ENCODE measurements around the gene MBLAC1.

Gene MBLAC1

GRCh38 chr7:100171087-100171681 lies 44.4 kb downstream of the MBLAC1 start:
- CTCF ChIA-PET, result no interaction called here
- peak overlapping the region; percentile 62 for H3K4me3 Mint-ChIP-seq
- H3K27ac Mint-ChIP-seq, result no peak overlapping the region
- H3K9me3 Mint-ChIP-seq, result no peaks in the 10 kb centered on the region
- peak; percentile 69 for DNase-seq
- H3K4me1 Mint-ChIP-seq, result peaks cover 70% of the 10 kb centered on the region
- H3K27me3 Mint-ChIP-seq, result peaks cover 53% of the 10 kb centered on the region
- peaks cover 7% of the 10 kb centered on the region for H3K36me3 Mint-ChIP-seq

DNA sequence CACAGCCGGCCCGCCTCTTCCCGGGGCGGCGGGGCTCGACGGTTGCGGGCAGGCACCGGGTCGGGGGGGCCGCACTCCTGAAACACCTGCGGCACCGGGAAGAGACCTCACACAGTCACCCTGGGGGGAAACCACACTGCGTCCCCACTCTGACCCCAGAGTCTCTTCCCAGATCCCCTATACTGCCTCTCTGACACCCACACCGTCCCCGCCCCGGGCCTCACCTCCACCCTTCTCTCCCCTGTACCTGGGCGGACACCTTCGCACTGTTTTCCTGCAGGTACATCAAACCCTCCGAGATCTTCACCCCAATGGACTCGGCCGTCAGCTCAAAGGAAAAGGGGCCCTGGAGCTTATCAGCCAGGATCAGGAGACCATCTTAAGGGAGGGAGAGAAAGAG lies 45.1 kb downstream of the MBLAC1 start:
- H3K27ac Mint-ChIP-seq, result peak overlapping the region; percentile 4
- peaks cover 70% of the 10 kb centered on the region for H3K4me1 Mint-ChIP-seq
- peaks cover 4% of the 10 kb centered on the region for H3K36me3 Mint-ChIP-seq
- peak overlapping the region; percentile 72 for H3K4me3 Mint-ChIP-seq
- no peak for DNase-seq
- CTCF ChIA-PET, result no interaction called here
- H3K27me3 Mint-ChIP-seq, result peaks cover 58% of the 10 kb centered on the region
- H3K9me3 Mint-ChIP-seq, result no peaks in the 10 kb centered on the region

DNA sequence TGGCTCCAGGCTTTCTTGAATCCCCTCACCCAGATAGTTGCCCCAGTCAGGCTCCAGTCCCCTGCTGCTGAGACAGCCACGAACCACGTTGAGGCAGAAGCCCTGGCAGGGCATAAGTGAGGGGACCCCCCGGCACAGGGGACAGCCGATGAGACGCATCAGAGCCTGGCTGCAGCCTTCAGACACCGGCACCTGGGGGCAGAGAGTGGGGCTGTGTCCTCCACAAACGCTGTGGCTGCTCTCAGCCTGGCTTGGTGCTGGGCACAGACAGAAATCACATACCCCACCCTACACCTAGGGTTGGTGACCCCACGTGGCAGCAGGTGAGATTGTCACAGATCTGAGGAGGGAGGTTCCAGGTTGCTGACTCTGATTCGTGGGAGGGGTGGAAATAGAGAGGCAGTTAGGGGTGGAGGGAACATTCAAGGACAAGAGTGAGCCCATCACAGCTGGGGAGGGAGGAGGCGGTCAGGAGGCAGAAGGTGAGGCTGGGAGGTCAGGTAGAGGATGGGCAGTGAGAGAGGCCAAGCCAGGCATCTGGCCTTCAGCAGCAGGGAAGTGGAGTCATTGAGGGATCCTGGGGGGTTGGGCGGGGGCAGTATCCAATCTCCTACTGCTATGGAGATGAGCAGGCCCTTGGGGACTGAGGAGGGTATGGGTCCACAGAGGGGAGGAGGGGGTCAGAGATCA lies 47.2 kb downstream of the MBLAC1 start:
- H3K27me3 Mint-ChIP-seq, result peaks cover 56% of the 10 kb centered on the region
- peak overlapping the region; percentile 46 for H3K27ac Mint-ChIP-seq
- H3K4me3 Mint-ChIP-seq, result no peak overlapping the region
- no peaks in the 10 kb centered on the region for H3K9me3 Mint-ChIP-seq
- CTCF ChIA-PET, result interaction anchor here (1.3 kb wide), 1 partner anchor 41 kb away, joined by 4 read pairs; no protein-coding TSS in a partner anchor
- H3K36me3 Mint-ChIP-seq, result peaks cover 4% of the 10 kb centered on the region
- DNase-seq, result no peak
- peaks cover 68% of the 10 kb centered on the region for H3K4me1 Mint-ChIP-seq

DNA sequence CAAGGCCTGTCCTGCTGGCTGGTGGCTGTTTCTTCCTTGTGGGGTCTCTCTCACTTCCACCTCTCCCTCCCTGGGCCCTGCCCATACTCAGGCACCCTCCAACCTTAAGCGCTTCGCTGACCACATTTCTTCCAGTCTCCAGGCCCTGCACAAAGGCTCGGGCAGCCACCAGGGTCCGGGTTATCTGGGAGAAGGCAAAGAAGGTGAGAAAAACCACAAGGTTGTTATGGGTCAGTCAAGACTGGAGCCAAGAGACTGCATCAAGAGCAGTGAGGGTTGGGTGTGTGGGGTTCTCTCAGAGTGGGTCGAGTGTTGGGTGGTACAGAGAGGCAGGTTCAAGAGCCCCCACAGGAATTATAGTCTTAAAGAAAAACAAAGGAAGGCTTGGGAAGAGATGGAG lies 47.8 kb downstream of the MBLAC1 start:
- no peak overlapping the region for H3K4me3 Mint-ChIP-seq
- H3K4me1 Mint-ChIP-seq, result peaks cover 67% of the 10 kb centered on the region
- H3K9me3 Mint-ChIP-seq, result no peaks in the 10 kb centered on the region
- DNase-seq, result no peak
- peaks cover 4% of the 10 kb centered on the region for H3K36me3 Mint-ChIP-seq
- CTCF ChIA-PET, result no interaction called here
- H3K27me3 Mint-ChIP-seq, result peaks cover 56% of the 10 kb centered on the region
- H3K27ac Mint-ChIP-seq, result no peak overlapping the region

- peak overlapping the region; percentile 13 for H3K27ac Mint-ChIP-seq
- peaks cover 53% of the 10 kb centered on the region for H3K27me3 Mint-ChIP-seq
- peak overlapping the region; percentile 62 for H3K4me3 Mint-ChIP-seq
- H3K9me3 Mint-ChIP-seq, result peaks cover 2% of the 10 kb centered on the region
- peaks cover 66% of the 10 kb centered on the region for H3K4me1 Mint-ChIP-seq
- DNase-seq, result no peak
- H3K36me3 Mint-ChIP-seq, result peaks cover 7% of the 10 kb centered on the region
- CTCF ChIA-PET, result no interaction called here
Observed at GRCh38 chr7:100175296-100175935, 48.6 kb downstream of the MBLAC1 start.

- DNase-seq, result peak; percentile 18
- H3K27ac Mint-ChIP-seq, result no peak overlapping the region
- peaks cover 10% of the 10 kb centered on the region for H3K36me3 Mint-ChIP-seq
- H3K27me3 Mint-ChIP-seq, result peaks cover 46% of the 10 kb centered on the region
- H3K4me3 Mint-ChIP-seq, result peak overlapping the region; percentile 75
- peaks cover 69% of the 10 kb centered on the region for H3K4me1 Mint-ChIP-seq
- H3K9me3 Mint-ChIP-seq, result peaks cover 7% of the 10 kb centered on the region
- CTCF ChIA-PET, result interaction anchor here (1.3 to 2.5 kb wide), 3 partner anchors 9 to 35 kb away, joined by 4 to 8 read pairs (median 5); partner anchors contain the start of gene GAL3ST4
Observed at GRCh38 chr7:100176096-100177044, 49.6 kb downstream of the MBLAC1 start.

DNA sequence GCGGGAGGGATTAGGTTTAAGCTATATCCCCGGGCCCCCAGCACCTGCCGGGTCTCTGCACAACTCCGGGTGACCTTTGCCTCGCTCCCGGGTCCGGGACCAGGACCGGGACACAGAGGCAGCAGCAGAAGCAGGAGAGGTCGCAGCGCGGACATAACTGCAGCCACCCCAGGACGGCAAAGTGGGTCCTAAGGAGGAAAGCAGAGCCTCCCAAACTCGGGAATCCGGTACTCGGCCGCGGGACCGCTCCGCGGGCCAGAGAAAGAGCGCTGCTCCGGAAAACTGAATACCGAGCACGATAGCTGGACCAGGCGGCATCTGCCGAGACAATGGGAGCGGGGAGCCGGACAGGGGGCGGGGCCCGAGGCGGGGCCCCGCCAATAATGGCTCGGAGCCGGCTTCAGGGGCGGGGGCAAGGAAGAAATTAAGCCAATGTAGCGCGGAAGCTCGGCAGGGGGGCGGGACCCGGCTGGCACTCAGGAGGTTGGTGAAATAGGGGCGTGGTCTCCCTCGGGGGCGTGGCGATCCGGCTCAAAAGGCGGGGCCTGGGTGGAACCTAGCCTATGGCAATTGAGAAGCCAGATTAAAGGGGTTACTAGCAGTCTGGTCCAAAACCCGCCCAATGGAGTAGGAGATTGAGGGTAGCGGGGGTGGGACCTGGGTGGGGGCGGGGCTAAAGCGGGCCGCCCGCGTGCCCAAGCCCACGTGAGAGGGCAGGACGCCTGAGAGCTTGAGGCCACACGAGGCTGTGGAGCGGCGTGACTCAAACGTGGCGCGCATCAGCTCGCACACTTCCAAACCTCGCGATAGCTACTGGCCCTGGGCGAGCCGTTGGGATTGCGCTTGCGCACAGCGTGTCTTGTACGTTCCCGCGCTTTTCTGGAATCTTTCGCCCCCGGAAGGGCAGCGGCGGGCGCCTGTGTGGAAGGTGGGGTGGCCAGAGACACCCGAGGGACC lies 50.6 kb downstream of the MBLAC1 start, which contains the start of the genes GPC2 and STAG3:
Gene GPC2 (minus strand): TSS at position 337 of the 957 bp plus-strand sequence. CDS start 182 bp downstream, at position 155.
Gene STAG3 (plus strand): TSS at position 874 of the 957 bp plus-strand sequence. CDS start 2,639 bp downstream, outside the sequence.
- peak; percentile 99 for DNase-seq
- Mint-ChIP-seq H3K36me3 (peaks cover 11% of the 10 kb centered on the region), H3K4me3 (peak within 1 kb of the TSS; percentile 75), H3K4me1 (peaks cover 74% of the 10 kb centered on the region), H3K9me3 (peaks cover 7% of the 10 kb centered on the region), H3K27me3 (peaks cover 40% of the 10 kb centered on the region), H3K27ac (peak within 1 kb of the TSS; percentile 42)
- CTCF ChIA-PET, result interaction anchor here (1.3 to 2.5 kb wide), 3 partner anchors 10 to 34 kb away, joined by 4 to 8 read pairs (median 5); partner anchors contain the start of gene GAL3ST4

All from activated naive CD4-positive, alpha-beta T cell treated with anti-CD3 and anti-CD28 coated beads, Interleukin-2, amount 10 ng/mL, durations not matched to agents 7 days and 5 days (primary cell).